Right lobe of liver (tissue), 4 donors: Measurements from ENCODE around the gene ARHGDIB.

ENCODE experiments used
- CTCF ChIP-seq, 4 donors: fragments of 200-600 bp in 3 of 4; fragments of 450-650 bp in 1 of 4; IDR thresholded peaks; one replicate each; pipeline versions ENCODE4 v1.5.1 to v1.8.0; 2016 to 2022; ENCODE audit warnings: antibody characterized with exemption in 4 of 4, mild to moderate bottlenecking in 2 of 4
- POLR2A ChIP-seq: fragments of 450-650 bp; IDR thresholded peaks from one replicate; pipeline ENCODE4 v1.6.1; 2017; ENCODE audit warnings: antibody characterized with exemption, mild to moderate bottlenecking
- donor health status: DM: no; HTN: no; CAD: no.
- donor health status: DM: no; HTN: no; CAD: no.
- donor health status: DM: no; HTN: yes; CAD: no.

- peak in 3 of 4 donors; percentile 16 to 31 (median 17) for TF ChIP-seq CTCF (IDR thresholded peaks at IDR 0.05)
- no peak for TF ChIP-seq POLR2A
Observed at GRCh38 chr12:14892726-14893505, 68.5 kb downstream of the ARHGDIB start.
